ENCODE measurements around the gene AGXT2. TPM values are rescaled to one million over a fixed set of nuclear protein-coding genes. Genes with fewer than 3 reads are reported as not detected.
"Not testable (repeated sequence)": the region's sequence is repeated elsewhere in the genome, so short reads cannot be mapped to it uniquely, and the experiment has no call there.

The AGXT2 gene
- total and polyA plus RNA-seq, 9 of the 15 experiments (the other 6 are each of a cell fraction or from before 2014, with no cell fraction given), result not detected

DNA sequence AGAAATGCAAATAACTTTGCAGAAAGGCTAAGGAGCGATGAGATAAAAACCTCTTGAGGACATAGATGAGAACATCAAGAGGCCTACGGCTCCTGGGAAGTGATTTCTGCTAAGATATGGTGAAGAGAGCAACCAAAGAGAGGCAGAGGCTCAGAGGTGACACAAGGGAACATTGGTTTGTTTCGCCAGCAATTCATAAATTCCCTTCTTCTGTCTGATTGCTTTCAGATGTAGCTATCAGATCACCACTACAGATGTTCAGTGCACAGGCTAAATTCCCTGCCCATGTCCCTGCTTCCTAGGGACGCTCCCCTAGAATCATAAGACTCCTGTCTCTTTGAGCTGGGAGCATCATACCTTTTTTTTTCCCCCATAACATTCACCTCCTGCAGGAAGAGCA lies 11.2 kb downstream of the AGXT2 start:
- no peaks in the 10 kb centered on the region for H3K9me1 ChIP-seq (ENCODE audit: control insufficient read depth, insufficient read depth, low read length)
- WGBS (ENCODE audit: insufficient coverage, low coverage, missing lambda C conversion rate), result 1% methylated on average over 4 of the region's 4 CpGs
- no peak overlapping the region for H3K27ac ChIP-seq (ENCODE audit: extremely low read depth, low read depth, low read length)
- FAIRE-seq (no peak), DNase-seq (ENCODE audit: extremely low read depth in 1 of 4, low spot score in 3 of 4) (no peak), ATAC-seq (no peak)
- H4K20me1 ChIP-seq (replicated peaks; ENCODE audit: control insufficient read depth, insufficient read depth, low read length), result no peaks in the 10 kb centered on the region
- TF ChIP-seq GABPB1 (CRISPR knock-in tag; IDR thresholded peaks at IDR 0.05), result no peak
- TF ChIP-seq ZNF133 (CRISPR knock-in tag; IDR thresholded peaks at IDR 0.05), result no peak
- no peak for TF ChIP-seq ZNF551 (CRISPR knock-in tag; IDR thresholded peaks at IDR 0.05)
- no peak for TF ChIP-seq POLR2AphosphoS5 (IDR thresholded peaks at IDR 0.05; ENCODE audit: control insufficient read depth, insufficient read depth, low read depth, low read length)
- TF ChIP-seq, protein P1, sequence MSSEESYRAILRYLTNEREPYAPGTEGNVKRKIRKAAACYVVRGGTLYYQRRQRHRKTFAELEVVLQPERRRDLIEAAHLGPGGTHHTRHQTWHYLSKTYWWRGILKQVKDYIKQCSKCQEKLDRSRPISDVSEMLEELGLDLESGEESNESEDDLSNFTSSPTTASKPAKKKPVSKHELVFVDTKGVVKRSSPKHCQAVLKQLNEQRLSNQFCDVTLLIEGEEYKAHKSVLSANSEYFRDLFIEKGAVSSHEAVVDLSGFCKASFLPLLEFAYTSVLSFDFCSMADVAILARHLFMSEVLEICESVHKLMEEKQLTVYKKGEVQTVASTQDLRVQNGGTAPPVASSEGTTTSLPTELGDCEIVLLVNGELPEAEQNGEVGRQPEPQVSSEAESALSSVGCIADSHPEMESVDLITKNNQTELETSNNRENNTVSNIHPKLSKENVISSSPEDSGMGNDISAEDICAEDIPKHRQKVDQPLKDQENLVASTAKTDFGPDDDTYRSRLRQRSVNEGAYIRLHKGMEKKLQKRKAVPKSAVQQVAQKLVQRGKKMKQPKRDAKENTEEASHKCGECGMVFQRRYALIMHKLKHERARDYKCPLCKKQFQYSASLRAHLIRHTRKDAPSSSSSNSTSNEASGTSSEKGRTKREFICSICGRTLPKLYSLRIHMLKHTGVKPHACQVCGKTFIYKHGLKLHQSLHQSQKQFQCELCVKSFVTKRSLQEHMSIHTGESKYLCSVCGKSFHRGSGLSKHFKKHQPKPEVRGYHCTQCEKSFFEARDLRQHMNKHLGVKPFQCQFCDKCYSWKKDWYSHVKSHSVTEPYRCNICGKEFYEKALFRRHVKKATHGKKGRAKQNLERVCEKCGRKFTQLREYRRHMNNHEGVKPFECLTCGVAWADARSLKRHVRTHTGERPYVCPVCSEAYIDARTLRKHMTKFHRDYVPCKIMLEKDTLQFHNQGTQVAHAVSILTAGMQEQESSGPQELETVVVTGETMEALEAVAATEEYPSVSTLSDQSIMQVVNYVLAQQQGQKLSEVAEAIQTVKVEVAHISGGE (CRISPR knock-in tag; IDR thresholded peaks at IDR 0.05), result no peak
- no peak for TF ChIP-seq CBFB (CRISPR knock-in tag; IDR thresholded peaks at IDR 0.05)
- TF ChIP-seq POLR3G (IDR thresholded peaks at IDR 0.05; ENCODE audit: extremely low read depth, insufficient read length, insufficient replicate concordance), result no peak
- no peak for TF ChIP-seq WHSC1 (IDR thresholded peaks at IDR 0.05; ENCODE audit: low read length)
- TF ChIP-seq GABPB2 (CRISPR knock-in tag; conservative IDR thresholded peaks at IDR 0.05), result no peak
- no peak for TF ChIP-seq NRF1 (conservative IDR thresholded peaks at IDR 0.05 in 1 of 2, IDR thresholded peaks at IDR 0.05 in 1 of 2)
- no peak for TF ChIP-seq ZNF217 (CRISPR knock-in tag; IDR thresholded peaks at IDR 0.05)
- no peak overlapping the region for H2AFZ ChIP-seq (ENCODE audit: low read depth, low read length)
- H3K4me2 ChIP-seq (ENCODE audit: insufficient read depth, low read length), result no peak overlapping the region
- no peak overlapping the region for H3K4me3 ChIP-seq
- H3K9ac ChIP-seq (ENCODE audit: insufficient read depth in 1 of 2, low read depth in 2 of 2, low read length in 2 of 2), result no peak overlapping the region
- peaks cover 10 to 27% of the 10 kb centered on the region in 2 experiments; a peak in 4 of 5 replicates for H3K27me3 ChIP-seq (ENCODE audit: control insufficient read depth in 2 of 2, insufficient read depth in 2 of 2, low read length in 2 of 2)
- H3K36me3 ChIP-seq (ENCODE audit: control insufficient read depth, insufficient read depth, low read length), result no peaks in the 10 kb centered on the region
- ChIA-PET CTCF (ENCODE audit: low intra/inter-chr PET ratio) (no interaction called here), POLR2A (no interaction called here)
- H3K79me2 ChIP-seq (ENCODE audit: control insufficient read depth, insufficient read depth, low read length), result no peaks in the 10 kb centered on the region
- H3K9me3 ChIP-seq (replicated peaks; ENCODE audit: control insufficient read depth, insufficient read depth, low read depth, low read length), result no peaks in the 10 kb centered on the region
- intact Hi-C loops (cut with micrococcal nuclease) (no loop called here), in situ Hi-C loops (cut with MboI) (no loop called here)
- no TSS peak for BruUV-seq (replicated peaks)
- H3K4me1 ChIP-seq (replicated peaks in 1 of 2; ENCODE audit: control insufficient read depth in 2 of 2, insufficient read depth in 2 of 2, low read length in 2 of 2), result no peaks in the 10 kb centered on the region

DNA sequence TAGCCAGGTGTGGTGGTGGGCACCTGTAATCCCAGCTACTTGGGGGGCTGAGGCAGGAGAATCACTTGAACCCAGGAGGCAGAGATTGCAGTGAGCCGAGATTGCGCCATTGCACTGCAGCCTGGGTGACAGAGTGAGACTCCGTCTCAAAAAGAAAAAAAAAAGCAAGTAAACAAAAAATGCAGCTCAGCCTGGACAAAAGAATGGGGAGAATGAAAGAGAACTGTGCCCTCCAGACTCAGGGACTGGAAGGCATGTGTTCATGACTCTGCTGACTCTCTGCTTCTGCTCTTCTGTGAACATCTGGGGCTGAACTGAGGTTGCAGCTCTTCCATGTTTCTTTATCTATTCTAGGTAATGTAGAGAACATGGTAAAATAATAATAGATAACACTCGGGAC lies 11.8 kb downstream of the AGXT2 start:
- ATAC-seq; H4K20me1 ChIP-seq (replicated peaks; ENCODE audit: control insufficient read depth, insufficient read depth, low read length); H3K9me3 ChIP-seq (replicated peaks; ENCODE audit: control insufficient read depth, insufficient read depth, low read depth, low read length); intact Hi-C loops (cut with micrococcal nuclease); H3K36me3 ChIP-seq (ENCODE audit: control insufficient read depth, insufficient read depth, low read length); H3K4me1 ChIP-seq (replicated peaks in 1 of 2; ENCODE audit: control insufficient read depth in 2 of 2, insufficient read depth in 2 of 2, low read length in 2 of 2); BruUV-seq (replicated peaks); H3K4me3 ChIP-seq; H3K9ac ChIP-seq (ENCODE audit: insufficient read depth in 1 of 2, low read depth in 2 of 2, low read length in 2 of 2); DNase-seq (ENCODE audit: extremely low read depth in 1 of 4, low spot score in 3 of 4); CTCF ChIA-PET (ENCODE audit: low intra/inter-chr PET ratio); H3K79me2 ChIP-seq (ENCODE audit: control insufficient read depth, insufficient read depth, low read length); H3K27ac ChIP-seq (ENCODE audit: extremely low read depth, low read depth, low read length); H3K4me2 ChIP-seq (ENCODE audit: insufficient read depth, low read length); in situ Hi-C loops (cut with MboI); H3K9me1 ChIP-seq (ENCODE audit: control insufficient read depth, insufficient read depth, low read length); H2AFZ ChIP-seq (ENCODE audit: low read depth, low read length); POLR2A ChIA-PET; FAIRE-seq: not testable (repeated sequence)
- H3K27me3 ChIP-seq (ENCODE audit: control insufficient read depth in 2 of 2, insufficient read depth in 2 of 2, low read length in 2 of 2), result peaks cover 10 to 30% of the 10 kb centered on the region in 2 experiments; a peak in 4 of 5 replicates
- WGBS (ENCODE audit: insufficient coverage, low coverage, missing lambda C conversion rate), result 0% methylated on average over 1 of the region's 4 CpGs

Data from K562 (cell line).